ENCODE results near the gene SNTG2. TPM values are rescaled to one million over a fixed set of nuclear protein-coding genes. Genes with fewer than 3 reads are reported as not detected.

The SNTG2 gene
- total RNA-seq, 2 donors from 2014 or later = 2.0 to 5.0 TPM

DNA sequence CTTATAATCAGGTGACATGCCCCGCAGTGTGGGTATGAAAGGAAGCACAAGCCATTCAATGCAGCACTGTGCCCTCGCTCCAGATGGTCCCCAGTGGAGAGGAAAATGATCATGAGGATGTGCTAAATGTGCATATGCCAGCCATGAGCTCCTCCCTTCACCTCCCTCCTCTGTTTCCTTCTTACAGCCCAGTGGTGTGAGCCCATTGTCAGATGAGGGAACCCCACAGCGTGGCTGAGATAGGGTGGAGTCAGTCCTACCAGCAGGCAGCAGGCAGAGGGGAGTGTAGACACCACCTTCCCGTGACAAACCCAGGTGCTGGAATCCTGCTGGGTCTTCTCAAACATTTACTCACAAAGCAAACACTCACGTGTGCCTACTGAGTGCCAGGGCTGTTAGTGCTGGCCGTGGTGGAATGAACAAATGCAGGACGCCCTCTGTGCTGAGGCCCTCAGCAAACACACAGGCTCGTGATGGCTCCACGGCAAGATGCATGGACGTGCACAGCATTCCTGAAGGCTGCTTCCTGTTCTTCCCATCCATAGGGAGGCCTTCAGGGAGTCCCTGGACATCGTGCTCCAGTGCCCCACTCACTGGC is 280.9 kb downstream of the SNTG2 start:
- no peak overlapping the region for H3K27ac ChIP-seq
- H3K4me3 ChIP-seq = no peak overlapping the region
- intact Hi-C loops (cut with DNase I) = no loop called here
- 76% methylated on average over 11 of the region's 11 CpGs for WGBS
- DNase-seq (ENCODE audit: low spot score) = no peak
- no peaks in the 10 kb centered on the region for H3K4me1 ChIP-seq (replicated peaks)
- H3K27me3 ChIP-seq (replicated peaks; ENCODE audit: insufficient read depth) = no peaks in the 10 kb centered on the region
- no peaks in the 10 kb centered on the region for H3K36me3 ChIP-seq
- H3K9me3 ChIP-seq = no peaks in the 10 kb centered on the region
- TF ChIP-seq POLR2AphosphoS5 (IDR thresholded peaks at IDR 0.05) (no peak), POLR2A (IDR thresholded peaks at IDR 0.05) (no peak), CTCF (IDR thresholded peaks at IDR 0.05) (no peak)

DNA sequence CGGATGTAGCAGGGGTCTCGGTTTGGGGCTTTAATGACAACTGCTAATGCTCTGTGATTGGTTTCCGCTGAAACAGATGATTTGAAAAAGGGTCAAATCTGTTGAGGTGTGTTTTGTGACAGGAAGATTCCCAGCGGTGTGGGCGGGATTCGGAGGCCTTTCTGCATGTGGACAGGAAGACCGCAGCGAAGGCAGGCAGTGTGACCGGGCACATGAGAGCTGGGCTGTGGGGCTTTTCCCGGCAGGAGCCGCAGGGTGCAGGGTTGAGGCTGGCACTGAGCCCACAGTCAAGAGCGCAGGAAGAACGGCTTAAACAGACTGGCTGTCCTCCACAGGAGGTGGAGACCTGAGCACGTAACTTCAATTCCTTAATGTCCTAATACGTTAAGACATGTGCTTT is 282.6 kb downstream of the SNTG2 start:
- 71% methylated on average over 15 of the region's 15 CpGs for WGBS
- TF ChIP-seq POLR2AphosphoS5 (IDR thresholded peaks at IDR 0.05) = no peak
- no peak for TF ChIP-seq CTCF (IDR thresholded peaks at IDR 0.05)
- no peak for TF ChIP-seq POLR2A (IDR thresholded peaks at IDR 0.05)
- no peaks in the 10 kb centered on the region for H3K9me3 ChIP-seq
- intact Hi-C loops (cut with DNase I) = no loop called here
- no peaks in the 10 kb centered on the region for H3K36me3 ChIP-seq
- H3K4me3 ChIP-seq = no peak overlapping the region
- no peaks in the 10 kb centered on the region for H3K4me1 ChIP-seq (replicated peaks)
- H3K27me3 ChIP-seq (replicated peaks; ENCODE audit: insufficient read depth) = no peaks in the 10 kb centered on the region
- no peak for DNase-seq (ENCODE audit: low spot score)
- no peak overlapping the region for H3K27ac ChIP-seq

GRCh38 chr2:1234731-1235308 is 284.2 kb downstream of the SNTG2 start:
- Histone ChIP-seq H3K36me3 (no peaks in the 10 kb centered on the region), H3K4me3 (no peak overlapping the region), H3K27ac (no peak overlapping the region), H3K4me1 (replicated peaks) (no peaks in the 10 kb centered on the region), H3K27me3 (replicated peaks; ENCODE audit: insufficient read depth) (no peaks in the 10 kb centered on the region), H3K9me3 (no peaks in the 10 kb centered on the region)
- no peak for DNase-seq (ENCODE audit: low spot score)
- intact Hi-C loops (cut with DNase I) = no loop called here
- TF ChIP-seq POLR2AphosphoS5 (IDR thresholded peaks at IDR 0.05) (no peak), CTCF (IDR thresholded peaks at IDR 0.05) (no peak), POLR2A (IDR thresholded peaks at IDR 0.05) (no peak)
- 92% methylated on average over 13 of the region's 13 CpGs for WGBS

DNA sequence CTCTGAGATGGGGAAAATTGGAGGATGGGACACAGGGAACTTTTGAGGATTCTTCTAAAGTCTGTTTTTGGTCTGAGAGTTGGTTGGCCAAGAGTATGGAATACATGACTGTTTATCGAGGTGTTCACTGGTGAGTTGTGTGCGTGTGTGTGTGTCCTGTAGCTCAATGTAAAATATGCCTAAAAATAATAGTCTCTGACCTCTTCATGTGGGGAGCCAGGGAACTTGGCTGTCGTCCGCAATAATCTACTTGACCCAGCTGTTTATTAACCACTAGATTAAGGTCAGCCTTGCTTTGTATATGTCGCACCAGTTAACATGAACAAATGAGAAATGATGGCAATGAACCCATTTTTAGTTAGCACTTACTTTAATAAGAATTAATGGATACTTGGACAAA is 285.2 kb downstream of the SNTG2 start:
- Histone ChIP-seq H3K27me3 (replicated peaks; ENCODE audit: insufficient read depth) (no peaks in the 10 kb centered on the region), H3K9me3 (no peaks in the 10 kb centered on the region), H3K36me3 (no peaks in the 10 kb centered on the region), H3K4me1 (replicated peaks) (no peaks in the 10 kb centered on the region), H3K27ac (no peak overlapping the region), H3K4me3 (no peak overlapping the region)
- no peak for DNase-seq (ENCODE audit: low spot score)
- intact Hi-C loops (cut with DNase I) = no loop called here
- WGBS = 86% methylated on average over 5 of the region's 5 CpGs
- TF ChIP-seq POLR2AphosphoS5 (IDR thresholded peaks at IDR 0.05) (no peak), CTCF (IDR thresholded peaks at IDR 0.05) (no peak), POLR2A (IDR thresholded peaks at IDR 0.05) (no peak)

- Histone ChIP-seq H3K9me3 (no peaks in the 10 kb centered on the region), H3K4me1 (replicated peaks) (no peaks in the 10 kb centered on the region), H3K4me3 (no peak overlapping the region), H3K27ac (no peak overlapping the region), H3K36me3 (no peaks in the 10 kb centered on the region), H3K27me3 (replicated peaks; ENCODE audit: insufficient read depth) (no peaks in the 10 kb centered on the region)
- 92% methylated on average over 1 of the region's 1 CpG for WGBS
- TF ChIP-seq CTCF (IDR thresholded peaks at IDR 0.05) (no peak), POLR2A (IDR thresholded peaks at IDR 0.05) (no peak), POLR2AphosphoS5 (IDR thresholded peaks at IDR 0.05) (no peak)
- intact Hi-C loops (cut with DNase I) = no loop called here
- no peak for DNase-seq (ENCODE audit: low spot score)
Observed at GRCh38 chr2:1236606-1237005, 286.0 kb downstream of the SNTG2 start.

Measured in prostate gland (tissue), 2 donors.